Activated T-cell treated with anti-CD3 and anti-CD28 coated beads for 24 hours (primary cell): Measurements from ENCODE around the gene MAPK8IP1.

Experiments used
- DNase-seq: peaks from one replicate; pipeline ENCODE4 v3.0.0-alpha.2; 2020; ENCODE audit warnings: low read depth

The MAPK8IP1 gene

DNA sequence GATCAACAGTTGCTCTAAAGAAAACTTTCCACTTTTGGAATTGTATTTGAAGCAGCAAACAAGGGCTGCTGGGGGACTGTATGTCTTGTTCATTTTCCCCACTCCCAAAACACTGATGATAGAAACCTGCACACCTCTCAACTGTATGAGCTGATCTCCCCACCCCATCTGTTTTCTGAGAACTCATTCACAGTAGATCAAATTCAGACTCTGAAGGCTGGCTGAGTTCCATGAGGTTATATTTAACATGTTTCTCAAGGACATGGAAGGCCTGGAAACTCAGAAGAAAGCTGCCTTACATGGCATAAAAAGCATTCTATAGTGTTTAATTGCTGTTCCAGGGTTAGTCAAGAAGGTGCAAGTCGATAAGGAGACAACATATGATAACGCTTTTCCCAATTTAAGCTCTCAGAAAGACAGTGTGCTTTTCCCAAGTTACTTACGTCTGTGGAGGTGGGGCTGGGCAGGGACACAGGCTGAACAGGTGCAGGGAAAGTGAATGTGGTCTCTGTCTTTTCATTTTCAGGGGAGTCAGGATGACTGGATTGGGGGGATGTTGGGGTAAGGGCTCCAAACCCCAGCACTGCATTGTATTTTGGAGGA is 60.0 kb downstream of the MAPK8IP1 start:
- no peak for DNase-seq

DNA sequence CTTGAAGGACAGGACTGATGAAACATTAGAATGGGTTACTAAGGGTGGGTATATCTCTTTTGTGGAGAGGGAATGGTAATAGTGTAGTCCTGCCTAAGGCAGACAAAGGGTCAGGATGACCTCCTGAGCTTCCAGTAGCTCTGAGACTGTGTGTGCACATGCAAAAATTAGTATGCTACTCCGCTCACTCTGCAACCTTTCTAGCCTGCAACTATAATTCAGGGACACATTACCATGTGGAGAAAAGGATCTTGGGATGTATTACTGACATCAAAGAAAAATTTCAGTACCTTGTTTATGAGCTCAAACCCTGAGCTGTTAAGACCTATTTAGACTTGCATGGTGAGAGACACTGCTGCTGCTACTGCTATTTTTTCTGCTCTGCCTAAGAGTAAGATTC is 62.4 kb downstream of the MAPK8IP1 start:
- DNase-seq: no peak

- DNase-seq: no peak
These were observed 62.9 kb downstream of the MAPK8IP1 start for GRCh38 chr11:45948356-45948755.

DNA sequence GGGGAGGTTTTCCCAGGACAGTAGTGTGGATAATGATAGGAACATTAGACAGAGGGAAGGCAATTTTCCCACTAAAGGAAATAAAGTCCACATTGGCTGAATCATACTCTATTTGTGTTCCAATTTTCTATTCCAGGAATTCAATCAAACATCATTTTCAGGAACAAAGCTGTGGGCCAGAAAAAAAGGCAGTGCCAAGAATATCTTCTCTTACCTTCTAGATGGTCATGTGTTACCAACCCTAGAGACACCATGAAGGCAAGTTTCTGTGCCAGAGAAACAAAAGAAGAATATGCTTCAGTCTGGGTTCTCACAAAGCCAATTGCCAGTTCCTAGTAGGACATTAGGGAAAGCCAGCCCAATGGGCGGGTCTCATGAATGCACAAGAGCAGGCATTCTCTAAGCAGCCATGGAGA is 64.5 kb downstream of the MAPK8IP1 start:
- DNase-seq: no peak
